Upper lobe of right lung (tissue), 1 donor: ENCODE results near the gene MMAB. TPM values are rescaled to one million over a fixed set of nuclear protein-coding genes. Genes with fewer than 3 reads are reported as not detected.

Experiments used
- ATAC-seq: fragments of 200-7000 bp; cut with Tn5 transposase; one replicate; pipeline ENCODE4 v1.9.1; 2020; ENCODE audit warnings: mild to moderate bottlenecking, moderate library complexity
- DNase-seq: peaks from one replicate; pipeline ENCODE4 v3.0.0-alpha.2; 2020
- H3K27ac ChIP-seq: fragments of 200-600 bp; one replicate; pipeline ENCODE4 v1.8.0; 2022
- H3K27me3 ChIP-seq: fragments of 200-600 bp; one replicate; pipeline ENCODE4 v1.8.0; 2022; ENCODE audit warnings: mild to moderate bottlenecking
- H3K36me3 ChIP-seq: fragments of 200-600 bp; one replicate; pipeline ENCODE4 v1.8.0; 2022
- H3K4me1 ChIP-seq: fragments of 200-600 bp; one replicate; pipeline ENCODE4 v1.8.0; 2022
- H3K4me3 ChIP-seq: fragments of 200-600 bp; one replicate; pipeline ENCODE4 v1.8.0; 2022; ENCODE audit warnings: mild to moderate bottlenecking
- H3K9me3 ChIP-seq: fragments of 200-600 bp; one replicate; pipeline ENCODE4 v1.8.0; 2022
- CTCF ChIP-seq: fragments of 200-600 bp; IDR thresholded peaks from one replicate; pipeline ENCODE4 v1.8.0; 2022; ENCODE audit warnings: antibody characterized with exemption
- intact Hi-C: fragments of 100-400 bp; cut with DNase I; formaldehyde crosslinking; loops from one replicate; pipeline ENCODE4 v1.11.0; 2022
- total RNA-seq: library from RNA; stranded (reverse); fragmentation: NEBNext Ultra II Directional; extraction: Animal tissue kit (Norgen Biotek cat#: 25700); gene quantifications from one replicate; pipeline ENCODE4 v1.2.1, GENCODE V29; 2021
- donor health status: DM: no; HTN: yes; CAD: no; lungs with severe emphysema.

The MMAB gene
- total RNA-seq, 1 donor from 2014 or later: 58.0 TPM

DNA sequence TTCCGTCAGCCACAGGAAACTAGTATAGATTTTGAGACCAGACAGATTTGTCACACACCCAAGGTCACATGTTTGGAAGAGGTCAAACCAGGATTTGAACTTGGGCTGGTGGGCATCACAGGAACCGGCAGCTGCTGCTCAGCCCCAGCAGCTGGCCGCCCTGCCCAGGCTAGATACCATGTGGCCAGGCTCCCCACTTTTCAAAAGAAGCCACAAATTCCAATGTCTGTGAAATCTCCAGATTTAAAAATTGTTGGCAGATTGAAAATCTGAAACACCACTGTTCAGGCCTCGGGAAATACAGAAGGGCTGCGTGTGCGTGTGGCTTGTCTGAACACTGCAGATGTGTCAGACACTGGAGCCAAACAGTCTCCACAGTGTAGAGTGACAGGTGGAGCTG lies 30.4 kb downstream of the MMAB start:
- intact Hi-C loops: no loop called here

DNA sequence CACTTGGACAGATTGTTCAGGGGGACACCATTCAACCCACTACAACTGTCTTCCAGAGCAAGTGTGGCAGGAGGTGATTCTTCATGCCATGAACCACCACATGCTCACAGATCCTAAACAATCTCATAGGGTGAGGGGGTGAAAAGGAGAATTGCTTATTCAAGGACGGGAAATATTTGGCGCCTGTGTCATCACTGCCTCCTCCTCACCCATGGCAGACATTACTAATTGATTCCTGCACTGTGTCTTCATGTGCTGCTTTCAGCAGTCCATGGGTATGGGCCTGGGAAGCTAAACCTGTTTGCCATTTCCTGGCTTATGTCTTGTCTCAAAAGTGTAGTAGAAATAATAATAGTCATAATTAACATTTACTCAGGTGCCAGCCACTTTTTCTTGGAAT lies 31.3 kb downstream of the MMAB start:
- no peak overlapping the region for H3K27ac ChIP-seq
- no peak for TF ChIP-seq CTCF
- DNase-seq (no peak), ATAC-seq (no peak)
- no peaks in the 10 kb centered on the region for H3K4me1 ChIP-seq
- H3K9me3 ChIP-seq: no peaks in the 10 kb centered on the region
- H3K27me3 ChIP-seq: peaks cover 3% of the 10 kb centered on the region
- intact Hi-C loops: no loop called here
- H3K36me3 ChIP-seq: no peaks in the 10 kb centered on the region
- H3K4me3 ChIP-seq: no peak overlapping the region

More for the DNA sequence above, 30.4 kb downstream of the MMAB start:
- Histone ChIP-seq H3K27ac (no peak overlapping the region), H3K27me3 (peaks cover 11% of the 10 kb centered on the region), H3K4me3 (no peak overlapping the region), H3K9me3 (no peaks in the 10 kb centered on the region), H3K36me3 (no peaks in the 10 kb centered on the region), H3K4me1 (no peaks in the 10 kb centered on the region)
- no peak for TF ChIP-seq CTCF
- no peak for DNase-seq
- ATAC-seq: no peak

DNA sequence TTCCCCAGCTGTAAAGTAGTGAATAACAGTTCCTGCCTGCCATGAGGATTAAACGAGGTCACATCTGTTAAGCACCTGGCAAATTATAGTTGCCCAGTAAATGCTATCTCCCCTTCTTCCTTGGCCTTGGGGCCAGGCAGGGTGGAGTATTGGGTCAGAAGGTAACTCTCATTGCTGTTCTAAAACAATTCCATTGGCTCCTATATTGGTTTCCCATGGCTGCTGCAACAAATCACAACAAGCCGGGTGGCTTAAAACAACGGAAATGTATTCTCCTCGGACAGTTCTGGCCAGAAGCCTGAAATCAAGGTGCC lies 31.9 kb downstream of the MMAB start:
- Histone ChIP-seq H3K4me1 (no peaks in the 10 kb centered on the region), H3K27ac (no peak overlapping the region), H3K36me3 (no peaks in the 10 kb centered on the region), H3K27me3 (no peaks in the 10 kb centered on the region), H3K9me3 (no peaks in the 10 kb centered on the region), H3K4me3 (no peak overlapping the region)
- intact Hi-C loops: no loop called here
- DNase-seq: no peak
- TF ChIP-seq CTCF: no peak
- ATAC-seq: no peak

- no peak for TF ChIP-seq CTCF
- H3K36me3 ChIP-seq: no peaks in the 10 kb centered on the region
- no peaks in the 10 kb centered on the region for H3K9me3 ChIP-seq
- H3K27ac ChIP-seq: no peak overlapping the region
- DNase-seq (no peak), ATAC-seq (no peak)
- H3K4me1 ChIP-seq: no peaks in the 10 kb centered on the region
- H3K4me3 ChIP-seq: no peak overlapping the region
- intact Hi-C loops: no loop called here
- no peaks in the 10 kb centered on the region for H3K27me3 ChIP-seq
Observed at GRCh38 chr12:109540526-109541412, 32.5 kb downstream of the MMAB start.

GRCh38 chr12:109539508-109539907 lies 33.8 kb downstream of the MMAB start:
- ATAC-seq (no peak), DNase-seq (no peak)
- Histone ChIP-seq H3K4me3 (no peak overlapping the region), H3K27ac (no peak overlapping the region), H3K36me3 (peaks cover 9% of the 10 kb centered on the region), H3K27me3 (no peaks in the 10 kb centered on the region), H3K9me3 (no peaks in the 10 kb centered on the region), H3K4me1 (no peaks in the 10 kb centered on the region)
- TF ChIP-seq CTCF: no peak
- intact Hi-C loops: no loop called here
